ENCODE results near the gene NRM. TPM values are rescaled to one million over a fixed set of nuclear protein-coding genes. Genes with fewer than 3 reads are reported as not detected.

NRM gene
- total RNA-seq, 1 donor from 2014 or later, result 12.8 TPM

DNA sequence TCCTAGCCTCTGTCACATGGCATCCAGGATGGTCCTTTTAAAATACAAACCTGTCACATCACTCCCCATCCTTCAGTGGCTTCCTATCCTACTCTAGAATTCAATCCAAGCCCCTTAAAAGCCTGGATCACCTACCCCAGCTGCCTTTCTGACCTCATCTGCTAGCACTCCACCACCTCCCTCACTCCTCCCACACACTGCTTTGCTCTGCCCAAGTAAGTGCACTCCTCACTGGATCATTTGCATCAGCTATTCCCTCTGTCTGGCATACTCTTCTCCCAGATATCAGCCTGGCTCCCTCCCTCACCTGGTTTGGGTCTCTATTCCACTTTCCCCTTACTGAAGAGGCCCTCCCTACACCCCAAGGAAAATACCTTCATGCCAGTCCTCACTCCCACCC lies 33.3 kb downstream of the NRM start:
- TF ChIP-seq, protein P1, sequence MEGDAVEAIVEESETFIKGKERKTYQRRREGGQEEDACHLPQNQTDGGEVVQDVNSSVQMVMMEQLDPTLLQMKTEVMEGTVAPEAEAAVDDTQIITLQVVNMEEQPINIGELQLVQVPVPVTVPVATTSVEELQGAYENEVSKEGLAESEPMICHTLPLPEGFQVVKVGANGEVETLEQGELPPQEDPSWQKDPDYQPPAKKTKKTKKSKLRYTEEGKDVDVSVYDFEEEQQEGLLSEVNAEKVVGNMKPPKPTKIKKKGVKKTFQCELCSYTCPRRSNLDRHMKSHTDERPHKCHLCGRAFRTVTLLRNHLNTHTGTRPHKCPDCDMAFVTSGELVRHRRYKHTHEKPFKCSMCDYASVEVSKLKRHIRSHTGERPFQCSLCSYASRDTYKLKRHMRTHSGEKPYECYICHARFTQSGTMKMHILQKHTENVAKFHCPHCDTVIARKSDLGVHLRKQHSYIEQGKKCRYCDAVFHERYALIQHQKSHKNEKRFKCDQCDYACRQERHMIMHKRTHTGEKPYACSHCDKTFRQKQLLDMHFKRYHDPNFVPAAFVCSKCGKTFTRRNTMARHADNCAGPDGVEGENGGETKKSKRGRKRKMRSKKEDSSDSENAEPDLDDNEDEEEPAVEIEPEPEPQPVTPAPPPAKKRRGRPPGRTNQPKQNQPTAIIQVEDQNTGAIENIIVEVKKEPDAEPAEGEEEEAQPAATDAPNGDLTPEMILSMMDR (IDR thresholded peaks at IDR 0.05; ENCODE audit: insufficient read depth, low read depth, low read length), result no peak
- no peak for TF ChIP-seq EZH2 (IDR thresholded peaks at IDR 0.05; ENCODE audit: insufficient read depth, low read length)
- Histone ChIP-seq H3K36me3 (ENCODE audit: insufficient read depth, low read length) (peaks cover 53% of the 10 kb centered on the region), H3K27me3 (ENCODE audit: insufficient read depth, low read length) (no peaks in the 10 kb centered on the region), H3K4me1 (ENCODE audit: insufficient read depth, low read length) (peaks cover 14% of the 10 kb centered on the region), H3K27ac (ENCODE audit: low read depth, low read length) (no peak overlapping the region), H2AFZ (ENCODE audit: low read depth, low read length) (no peak overlapping the region), H3K4me3 (ENCODE audit: insufficient read depth, low read depth, low read length) (no peak overlapping the region), H3K9ac (ENCODE audit: low read length) (peak overlapping the region; percentile 37), H4K20me1 (ENCODE audit: insufficient read depth, low read length) (peaks cover 5% of the 10 kb centered on the region), H3K9me3 (ENCODE audit: insufficient read depth, low read depth, low read length) (no peaks in the 10 kb centered on the region), H3K79me2 (ENCODE audit: insufficient read depth, low read length) (no peaks in the 10 kb centered on the region), H3K4me2 (ENCODE audit: low read length) (no peak overlapping the region)
- Mint-ChIP-seq H3K36me3 (ENCODE audit: low read depth, unreplicated experiment) (peaks cover 40% of the 10 kb centered on the region), H3K4me3 (ENCODE audit: unreplicated experiment) (peak overlapping the region; percentile 11), H3K4me1 (ENCODE audit: low read depth, unreplicated experiment) (peaks cover 33% of the 10 kb centered on the region), H3K9me3 (ENCODE audit: unreplicated experiment) (no peaks in the 10 kb centered on the region), H3K27me3 (ENCODE audit: low read depth, unreplicated experiment) (no peaks in the 10 kb centered on the region), H3K27ac (ENCODE audit: unreplicated experiment) (peak overlapping the region; percentile 75)
- DNase-seq (ENCODE audit: low read depth) (no peak), FAIRE-seq (no peak)

DNA sequence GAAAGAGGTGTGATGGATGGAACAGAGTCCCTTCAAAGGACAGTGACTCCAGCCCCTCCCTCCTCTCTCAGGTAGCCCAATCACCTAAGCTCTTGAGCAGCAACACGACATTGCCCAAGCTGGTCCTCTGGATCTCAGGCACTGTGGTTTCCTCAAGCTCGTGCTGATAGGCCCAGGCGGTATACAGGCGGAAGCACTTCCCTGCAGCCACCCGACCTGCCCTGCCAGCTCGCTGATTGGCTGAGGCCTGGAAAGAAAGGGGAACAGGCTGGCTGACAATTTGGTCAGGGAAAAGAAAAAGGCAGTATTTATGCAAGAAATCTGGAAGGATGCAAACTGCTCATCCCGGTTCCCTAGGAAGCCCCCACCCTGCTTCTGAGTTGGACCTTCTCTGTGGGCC lies 34.3 kb downstream of the NRM start:
- H3K27me3 ChIP-seq (ENCODE audit: insufficient read depth, low read length), result no peaks in the 10 kb centered on the region
- no peak for DNase-seq (ENCODE audit: low read depth)
- Mint-ChIP-seq H3K4me3 (ENCODE audit: unreplicated experiment) (no peak overlapping the region), H3K27ac (ENCODE audit: unreplicated experiment) (peak overlapping the region; percentile 18), H3K4me1 (ENCODE audit: low read depth, unreplicated experiment) (peaks cover 33% of the 10 kb centered on the region), H3K36me3 (ENCODE audit: low read depth, unreplicated experiment) (peaks cover 34% of the 10 kb centered on the region), H3K27me3 (ENCODE audit: low read depth, unreplicated experiment) (no peaks in the 10 kb centered on the region), H3K9me3 (ENCODE audit: unreplicated experiment) (no peaks in the 10 kb centered on the region)
- no peak for TF ChIP-seq EZH2 (IDR thresholded peaks at IDR 0.05; ENCODE audit: insufficient read depth, low read length)
- TF ChIP-seq, protein P1 (IDR thresholded peaks at IDR 0.05; ENCODE audit: insufficient read depth, low read depth, low read length), result no peak
- H3K4me3 ChIP-seq (ENCODE audit: insufficient read depth, low read depth, low read length), result no peak overlapping the region
- H2AFZ ChIP-seq (ENCODE audit: low read depth, low read length), result no peak overlapping the region
- H4K20me1 ChIP-seq (ENCODE audit: insufficient read depth, low read length), result peaks cover 5% of the 10 kb centered on the region
- FAIRE-seq, result no peak
- H3K9ac ChIP-seq (ENCODE audit: low read length), result no peak overlapping the region
- H3K36me3 ChIP-seq (ENCODE audit: insufficient read depth, low read length), result peaks cover 52% of the 10 kb centered on the region
- peak overlapping the region; percentile 5 for H3K27ac ChIP-seq (ENCODE audit: low read depth, low read length)
- peaks cover 14% of the 10 kb centered on the region for H3K4me1 ChIP-seq (ENCODE audit: insufficient read depth, low read length)
- no peaks in the 10 kb centered on the region for H3K9me3 ChIP-seq (ENCODE audit: insufficient read depth, low read depth, low read length)
- H3K79me2 ChIP-seq (ENCODE audit: insufficient read depth, low read length), result no peaks in the 10 kb centered on the region
- H3K4me2 ChIP-seq (ENCODE audit: low read length), result no peak overlapping the region

DNA sequence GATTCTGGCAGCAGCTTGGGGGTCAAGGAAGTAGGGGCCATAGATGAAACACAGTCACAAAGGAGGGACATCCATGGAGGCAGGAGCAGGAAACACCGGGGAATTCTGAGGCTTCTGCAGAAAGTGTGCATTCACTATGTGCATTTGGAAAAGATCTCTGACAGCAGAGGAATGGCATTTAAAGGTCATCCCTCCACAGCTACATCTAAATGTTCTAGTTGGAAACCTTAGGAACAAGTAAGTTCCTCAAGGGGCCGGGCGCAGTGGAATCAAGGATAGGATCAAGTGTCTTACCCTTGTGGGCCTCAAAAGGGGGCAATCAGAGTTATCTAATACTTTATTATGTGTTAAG lies 35.1 kb downstream of the NRM start:
- Histone ChIP-seq H3K36me3 (ENCODE audit: insufficient read depth, low read length) (peaks cover 50% of the 10 kb centered on the region), H3K79me2 (ENCODE audit: insufficient read depth, low read length) (no peaks in the 10 kb centered on the region)
- H3K27me3 Mint-ChIP-seq (ENCODE audit: low read depth, unreplicated experiment), result no peaks in the 10 kb centered on the region

More for the DNA sequence above, 35.1 kb downstream of the NRM start:
- no peak overlapping the region for H3K4me2 ChIP-seq (ENCODE audit: low read length)
- H3K9me3 Mint-ChIP-seq (ENCODE audit: unreplicated experiment), result no peaks in the 10 kb centered on the region
- no peaks in the 10 kb centered on the region for H3K27me3 ChIP-seq (ENCODE audit: insufficient read depth, low read length)
- peaks cover 33% of the 10 kb centered on the region for H3K4me1 Mint-ChIP-seq (ENCODE audit: low read depth, unreplicated experiment)
- DNase-seq (ENCODE audit: low read depth) (no peak), FAIRE-seq (no peak)
- no peaks in the 10 kb centered on the region for H3K9me3 ChIP-seq (ENCODE audit: insufficient read depth, low read depth, low read length)
- H3K9ac ChIP-seq (ENCODE audit: low read length), result no peak overlapping the region
- no peak overlapping the region for H3K4me3 ChIP-seq (ENCODE audit: insufficient read depth, low read depth, low read length)
- peaks cover 5% of the 10 kb centered on the region for H4K20me1 ChIP-seq (ENCODE audit: insufficient read depth, low read length)
- H2AFZ ChIP-seq (ENCODE audit: low read depth, low read length), result no peak overlapping the region
- H3K4me1 ChIP-seq (ENCODE audit: insufficient read depth, low read length), result peaks cover 14% of the 10 kb centered on the region
- peaks cover 38% of the 10 kb centered on the region for H3K36me3 Mint-ChIP-seq (ENCODE audit: low read depth, unreplicated experiment)
- peak overlapping the region; percentile 64 for H3K4me3 Mint-ChIP-seq (ENCODE audit: unreplicated experiment)
- no peak for TF ChIP-seq EZH2 (IDR thresholded peaks at IDR 0.05; ENCODE audit: insufficient read depth, low read length)
- TF ChIP-seq, protein P1 (IDR thresholded peaks at IDR 0.05; ENCODE audit: insufficient read depth, low read depth, low read length), result no peak
- H3K27ac Mint-ChIP-seq (ENCODE audit: unreplicated experiment), result peak overlapping the region; percentile 20
- peak overlapping the region; percentile 40 for H3K27ac ChIP-seq (ENCODE audit: low read depth, low read length)
